ENCODE data around the gene ASMT.

DNA sequence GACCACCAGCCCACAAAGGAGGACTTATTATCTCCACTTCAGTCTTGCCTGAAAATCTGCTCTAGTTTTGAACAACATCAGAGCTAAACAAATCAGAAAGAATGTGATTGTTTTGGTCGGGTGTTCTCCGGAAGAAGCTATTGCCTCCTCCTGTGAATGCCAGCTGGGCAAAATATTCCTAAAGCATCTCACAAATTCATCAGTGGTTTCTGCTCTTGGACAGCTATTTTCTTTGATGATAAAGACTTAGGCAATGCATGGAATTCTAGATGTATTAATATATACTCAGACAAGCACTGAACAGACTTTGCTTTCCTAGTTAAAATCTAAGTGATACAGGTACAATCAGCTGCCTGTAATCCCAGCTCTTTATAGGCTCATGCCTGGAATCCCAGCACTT lies 71.8 kb downstream of the ASMT start:
- TF ChIP-seq TAF1 (IDR thresholded peaks at IDR 0.05; ENCODE audit: low read depth) (no peak), FOXM1 (IDR thresholded peaks at IDR 0.05; ENCODE audit: borderline replicate concordance, low read depth) (no peak)
- TF ChIP-seq, protein P1, sequence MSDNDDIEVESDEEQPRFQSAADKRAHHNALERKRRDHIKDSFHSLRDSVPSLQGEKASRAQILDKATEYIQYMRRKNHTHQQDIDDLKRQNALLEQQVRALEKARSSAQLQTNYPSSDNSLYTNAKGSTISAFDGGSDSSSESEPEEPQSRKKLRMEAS (IDR thresholded peaks at IDR 0.05): no peak
- TF ChIP-seq, protein P2, sequence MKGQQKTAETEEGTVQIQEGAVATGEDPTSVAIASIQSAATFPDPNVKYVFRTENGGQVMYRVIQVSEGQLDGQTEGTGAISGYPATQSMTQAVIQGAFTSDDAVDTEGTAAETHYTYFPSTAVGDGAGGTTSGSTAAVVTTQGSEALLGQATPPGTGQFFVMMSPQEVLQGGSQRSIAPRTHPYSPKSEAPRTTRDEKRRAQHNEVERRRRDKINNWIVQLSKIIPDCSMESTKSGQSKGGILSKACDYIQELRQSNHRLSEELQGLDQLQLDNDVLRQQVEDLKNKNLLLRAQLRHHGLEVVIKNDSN (IDR thresholded peaks at IDR 0.05): no peak
